Neural progenitor cell (in vitro differentiated cells): Measurements from ENCODE around the gene SLC25A51. TPM values are rescaled to one million over a fixed set of nuclear protein-coding genes. Genes with fewer than 3 reads are reported as not detected.

Source experiments
- DNase-seq: peaks from one replicate; pipeline ENCODE4 v3.0.0-alpha.2; 2016; ENCODE audit warnings: low spot score
- H2AFZ ChIP-seq: fragments of 200-600 bp; sonication (generic); replicated peaks from 2 replicates; pipeline ENCODE4 v1.6.1; 2016; ENCODE audit warnings: antibody characterized with exemption
- H3F3A ChIP-seq: fragments of 200-600 bp; sonication (generic); 2 replicates; pipeline ENCODE4 v1.6.1; 2016; ENCODE audit warnings: antibody characterized with exemption, low read depth
- H3K27ac ChIP-seq: fragments of 200-600 bp; sonication (generic); 2 replicates; pipeline ENCODE4 v1.5.1; 2016; ENCODE audit warnings: mild to moderate bottlenecking
- H3K27me3 ChIP-seq: fragments of 200-600 bp; sonication (generic); 2 replicates; pipeline ENCODE4 v1.6.1; 2016; ENCODE audit warnings: mild to moderate bottlenecking, moderate library complexity
- H3K36me3 ChIP-seq: fragments of 200-600 bp; sonication (generic); 2 replicates; pipeline ENCODE4 v1.5.1; 2016
- H3K4me1 ChIP-seq: fragments of 200-600 bp; sonication (generic); 2 replicates; pipeline ENCODE4 v1.6.1; 2016; ENCODE audit warnings: mixed run types
- H3K4me2 ChIP-seq: fragments of 200-600 bp; sonication (generic); 2 replicates; pipeline ENCODE4 v1.6.1; 2016
- H3K4me3 ChIP-seq: fragments of 200-600 bp; sonication (generic); 2 replicates; pipeline ENCODE4 v1.5.1; 2016
- H3K79me2 ChIP-seq: fragments of 200-600 bp; sonication (generic); 2 replicates; pipeline ENCODE4 v1.6.1; 2016; ENCODE audit warnings: low read depth
- H3K9ac ChIP-seq: fragments of 200-600 bp; sonication (generic); 2 replicates; pipeline ENCODE4 v1.6.1; 2016
- H3K9me3 ChIP-seq: fragments of 200-600 bp; sonication (generic); 2 replicates; pipeline ENCODE4 v1.5.1; 2016; ENCODE audit warnings: low read depth
- H4K20me1 ChIP-seq: fragments of 200-600 bp; sonication (generic); 2 replicates; pipeline ENCODE4 v1.6.1; 2016; ENCODE audit warnings: low read depth
- H3K27ac Mint-ChIP-seq: 3 replicates; pipeline ENCODE4 v1.8.0; 2021; ENCODE audit warnings: mixed read lengths
- H3K27me3 Mint-ChIP-seq: 2 replicates; pipeline ENCODE4 v1.8.0; 2022; ENCODE audit warnings: low read depth, mild to moderate bottlenecking, inconsistent platforms, moderate library complexity, mixed read lengths; ENCODE audit not compliant: insufficient read depth
- H3K36me3 Mint-ChIP-seq: 3 replicates; pipeline ENCODE4 v1.8.0; 2021; ENCODE audit warnings: mixed read lengths
- H3K4me1 Mint-ChIP-seq: 3 replicates; pipeline ENCODE4 v1.8.0; 2021; ENCODE audit warnings: mixed read lengths
- H3K4me3 Mint-ChIP-seq: 3 replicates; pipeline ENCODE4 v1.8.0; 2021; ENCODE audit warnings: mild to moderate bottlenecking, moderate library complexity, mixed read lengths
- H3K9me3 Mint-ChIP-seq: 3 replicates; pipeline ENCODE4 v1.8.0; 2020; ENCODE audit warnings: mixed read lengths
- CTCF ChIP-seq: fragments of 200-600 bp; sonication (generic); IDR thresholded peaks from 2 replicates; pipeline ENCODE4 v1.5.1; 2017; ENCODE audit warnings: antibody characterized with exemption, mild to moderate bottlenecking
- EZH2 ChIP-seq: fragments of 200-600 bp; sonication (generic); IDR thresholded peaks from 2 replicates; pipeline ENCODE4 v1.6.1; 2017; ENCODE audit warnings: antibody characterized with exemption, mild to moderate bottlenecking, moderate library complexity
- EZH2phosphoT487 ChIP-seq: fragments of 200-600 bp; sonication (generic); IDR thresholded peaks from 2 replicates; pipeline ENCODE4 v1.6.1; 2017; ENCODE audit warnings: antibody characterized with exemption
- total RNA-seq: library from RNA; depleted of rRNA; stranded (reverse); fragments of >200 nt; gene quantifications from 2 replicates; pipeline ENCODE4 v1.2.3, GENCODE V29; 2015; ENCODE audit warnings: low replicate concordance

The SLC25A51 gene
- total RNA-seq, 1 donor from 2014 or later: 24.6 TPM

GRCh38 chr9:37941253-37941652 lies 37.3 kb upstream of the SLC25A51 start:
- peaks cover 26% of the 10 kb centered on the region for H3K4me1 ChIP-seq
- H3K27ac Mint-ChIP-seq: no peak overlapping the region
- H3K4me1 Mint-ChIP-seq: peaks cover 50% of the 10 kb centered on the region
- no peak overlapping the region for H3K4me3 Mint-ChIP-seq
- TF ChIP-seq EZH2: no peak
- TF ChIP-seq CTCF: peak; percentile 13
- DNase-seq: no peak
- H3K36me3 Mint-ChIP-seq: peaks cover 1% of the 10 kb centered on the region
- no peak overlapping the region for H3K9ac ChIP-seq
- no peak overlapping the region for H3K4me2 ChIP-seq
- H4K20me1 ChIP-seq: no peaks in the 10 kb centered on the region
- no peak overlapping the region for H2AFZ ChIP-seq
- no peaks in the 10 kb centered on the region for H3K36me3 ChIP-seq
- H3K9me3 ChIP-seq: no peaks in the 10 kb centered on the region
- no peaks in the 10 kb centered on the region for H3K27me3 ChIP-seq
- no peaks in the 10 kb centered on the region for H3F3A ChIP-seq
- H3K79me2 ChIP-seq: no peaks in the 10 kb centered on the region
- H3K4me3 ChIP-seq: no peak overlapping the region
- H3K27ac ChIP-seq: no peak overlapping the region
- no peaks in the 10 kb centered on the region for H3K9me3 Mint-ChIP-seq
- no peaks in the 10 kb centered on the region for H3K27me3 Mint-ChIP-seq

- Histone ChIP-seq H2AFZ (no peak overlapping the region), H3K36me3 (no peaks in the 10 kb centered on the region), H3K9ac (no peak overlapping the region), H3K4me2 (no peak overlapping the region), H3K9me3 (no peaks in the 10 kb centered on the region), H3K4me3 (no peak overlapping the region), H3K79me2 (no peaks in the 10 kb centered on the region), H4K20me1 (no peaks in the 10 kb centered on the region), H3K27ac (no peak overlapping the region), H3K4me1 (peaks cover 19% of the 10 kb centered on the region), H3F3A (no peaks in the 10 kb centered on the region), H3K27me3 (no peaks in the 10 kb centered on the region)
- no peaks in the 10 kb centered on the region for H3K27me3 Mint-ChIP-seq
- H3K4me1 Mint-ChIP-seq: peaks cover 46% of the 10 kb centered on the region
- no peak for TF ChIP-seq EZH2
- no peak for TF ChIP-seq EZH2phosphoT487
- TF ChIP-seq CTCF: no peak
- DNase-seq: no peak
- no peak overlapping the region for H3K27ac Mint-ChIP-seq
- H3K4me3 Mint-ChIP-seq: no peak overlapping the region
- H3K9me3 Mint-ChIP-seq: no peaks in the 10 kb centered on the region
- H3K36me3 Mint-ChIP-seq: no peaks in the 10 kb centered on the region
Observed at GRCh38 chr9:37939575-37940095, 35.7 kb upstream of the SLC25A51 start.

GRCh38 chr9:37938121-37938891 lies 34.4 kb upstream of the SLC25A51 start:
- Mint-ChIP-seq H3K27ac (peak overlapping the region; percentile 71), H3K9me3 (no peaks in the 10 kb centered on the region), H3K4me1 (peaks cover 40% of the 10 kb centered on the region), H3K4me3 (no peak overlapping the region), H3K36me3 (no peaks in the 10 kb centered on the region), H3K27me3 (no peaks in the 10 kb centered on the region)
- DNase-seq: peak; percentile 37
- no peak overlapping the region for H3K4me3 ChIP-seq
- no peak for TF ChIP-seq CTCF
- no peak for TF ChIP-seq EZH2phosphoT487
- no peak for TF ChIP-seq EZH2
- no peak overlapping the region for H2AFZ ChIP-seq
- peaks cover 17% of the 10 kb centered on the region for H3K4me1 ChIP-seq
- no peaks in the 10 kb centered on the region for H4K20me1 ChIP-seq
- H3K27me3 ChIP-seq: no peaks in the 10 kb centered on the region
- no peaks in the 10 kb centered on the region for H3K79me2 ChIP-seq
- no peaks in the 10 kb centered on the region for H3K36me3 ChIP-seq
- no peaks in the 10 kb centered on the region for H3K9me3 ChIP-seq
- no peak overlapping the region for H3K9ac ChIP-seq
- no peaks in the 10 kb centered on the region for H3F3A ChIP-seq
- H3K4me2 ChIP-seq: no peak overlapping the region
- no peak overlapping the region for H3K27ac ChIP-seq
